ENCODE measurements around the gene SLC23A1. TPM values are rescaled to one million over a fixed set of nuclear protein-coding genes. Genes with fewer than 3 reads are reported as not detected.

SLC23A1 gene
- total RNA-seq, 2 donors from 2014 or later, result not detected

GRCh38 chr5:139394654-139395566 is 11.8 kb upstream of the SLC23A1 start, which contains the start of gene PROB1:
PROB1 (minus strand) TSS chr5:139395104; CDS start chr5:139395081, 23 bp downstream.
- peak within 1 kb of the TSS; percentile 67 for H3K4me3 ChIP-seq
- H3K36me3 ChIP-seq, result no peaks in the 10 kb centered on the region
- H3K4me1 ChIP-seq (ENCODE audit: control insufficient read depth in 1 of 2, low read depth in 2 of 2), result peaks cover 6 to 38% of the 10 kb centered on the region in 2 donors
- TF ChIP-seq, protein P1, sequence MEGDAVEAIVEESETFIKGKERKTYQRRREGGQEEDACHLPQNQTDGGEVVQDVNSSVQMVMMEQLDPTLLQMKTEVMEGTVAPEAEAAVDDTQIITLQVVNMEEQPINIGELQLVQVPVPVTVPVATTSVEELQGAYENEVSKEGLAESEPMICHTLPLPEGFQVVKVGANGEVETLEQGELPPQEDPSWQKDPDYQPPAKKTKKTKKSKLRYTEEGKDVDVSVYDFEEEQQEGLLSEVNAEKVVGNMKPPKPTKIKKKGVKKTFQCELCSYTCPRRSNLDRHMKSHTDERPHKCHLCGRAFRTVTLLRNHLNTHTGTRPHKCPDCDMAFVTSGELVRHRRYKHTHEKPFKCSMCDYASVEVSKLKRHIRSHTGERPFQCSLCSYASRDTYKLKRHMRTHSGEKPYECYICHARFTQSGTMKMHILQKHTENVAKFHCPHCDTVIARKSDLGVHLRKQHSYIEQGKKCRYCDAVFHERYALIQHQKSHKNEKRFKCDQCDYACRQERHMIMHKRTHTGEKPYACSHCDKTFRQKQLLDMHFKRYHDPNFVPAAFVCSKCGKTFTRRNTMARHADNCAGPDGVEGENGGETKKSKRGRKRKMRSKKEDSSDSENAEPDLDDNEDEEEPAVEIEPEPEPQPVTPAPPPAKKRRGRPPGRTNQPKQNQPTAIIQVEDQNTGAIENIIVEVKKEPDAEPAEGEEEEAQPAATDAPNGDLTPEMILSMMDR (IDR thresholded peaks at IDR 0.05), result no peak
- no peaks in the 10 kb centered on the region for H3K27me3 ChIP-seq (replicated peaks; ENCODE audit: insufficient read depth)
- no peak for ATAC-seq (ENCODE audit: insufficient number of reproducible peaks, low FRiP score, low read depth)
- H3K27ac ChIP-seq, result no peak within 1 kb of the TSS
- H3K9me3 ChIP-seq, result no peaks in the 10 kb centered on the region
- DNase-seq (ENCODE audit: low spot score), result no peak

GRCh38 chr5:139394123-139394653 is 11.1 kb upstream of the SLC23A1 start:
- no peaks in the 10 kb centered on the region for H3K36me3 ChIP-seq
- DNase-seq (ENCODE audit: low spot score) (no peak), ATAC-seq (ENCODE audit: insufficient number of reproducible peaks, low FRiP score, low read depth) (no peak)
- no peaks in the 10 kb centered on the region for H3K27me3 ChIP-seq (replicated peaks; ENCODE audit: insufficient read depth)
- TF ChIP-seq, protein P1 (IDR thresholded peaks at IDR 0.05), result no peak
- no peaks in the 10 kb centered on the region for H3K9me3 ChIP-seq
- peak overlapping the region; percentile 67 for H3K4me3 ChIP-seq
- peaks cover 6 to 38% of the 10 kb centered on the region in 2 donors for H3K4me1 ChIP-seq (ENCODE audit: control insufficient read depth in 1 of 2, low read depth in 2 of 2)
- no peak overlapping the region for H3K27ac ChIP-seq

GRCh38 chr5:139393497-139394122 is 10.5 kb upstream of the SLC23A1 start:
- TF ChIP-seq, protein P1 (IDR thresholded peaks at IDR 0.05), result no peak

GRCh38 chr5:139392678-139393496 is 9.8 kb upstream of the SLC23A1 start:
- H3K27me3 ChIP-seq (replicated peaks; ENCODE audit: insufficient read depth), result no peaks in the 10 kb centered on the region
- no peak for ATAC-seq (ENCODE audit: insufficient number of reproducible peaks, low FRiP score, low read depth)
- no peaks in the 10 kb centered on the region for H3K9me3 ChIP-seq
- no peak for DNase-seq (ENCODE audit: low spot score)
- H3K4me1 ChIP-seq (ENCODE audit: control insufficient read depth in 1 of 2, low read depth in 2 of 2), result peaks cover 9 to 43% of the 10 kb centered on the region in 2 donors
- TF ChIP-seq, protein P1 (IDR thresholded peaks at IDR 0.05), result no peak
- H3K27ac ChIP-seq, result no peak overlapping the region
- H3K4me3 ChIP-seq, result peak overlapping the region; percentile 67
- H3K36me3 ChIP-seq, result no peaks in the 10 kb centered on the region

More at GRCh38 chr5:139393497-139394122, 10.5 kb upstream of the SLC23A1 start:
- Histone ChIP-seq H3K4me1 (ENCODE audit: control insufficient read depth in 1 of 2, low read depth in 2 of 2) (peaks cover 6 to 38% of the 10 kb centered on the region in 2 donors), H3K27me3 (replicated peaks; ENCODE audit: insufficient read depth) (no peaks in the 10 kb centered on the region), H3K27ac (no peak overlapping the region), H3K9me3 (no peaks in the 10 kb centered on the region), H3K4me3 (peak overlapping the region; percentile 67), H3K36me3 (no peaks in the 10 kb centered on the region)
- DNase-seq (ENCODE audit: low spot score) (no peak), ATAC-seq (ENCODE audit: insufficient number of reproducible peaks, low FRiP score, low read depth) (no peak)
